B cell (primary cell): ENCODE measurements around the gene XYLB. TPM values are rescaled to one million over a fixed set of nuclear protein-coding genes. Genes with fewer than 3 reads are reported as not detected.

ENCODE experiments used
- ATAC-seq: fragments of 200-7000 bp; cut with Tn5 transposase; one replicate; pipeline ENCODE4 v1.10.0; 2021; ENCODE audit warnings: low read depth, mild to moderate bottlenecking, moderate number of reproducible peaks, moderate library complexity
- CTCF ChIA-PET: fragments of 350-600 bp; sonication (Branson Sonifier 250); formaldehyde crosslinking; loops from one replicate; lab custom pipeline; 2021; ENCODE audit warnings: antibody characterized with exemption, inconsistent platforms; lab: Charles Lee
- POLR2A ChIA-PET: fragments of 350-600 bp; sonication (Branson Sonifier 250); formaldehyde crosslinking; loops from one replicate; lab custom pipeline; 2021; ENCODE audit warnings: antibody characterized with exemption; lab: Charles Lee
- DNase-seq: peaks from one replicate; pipeline ENCODE4 v3.0.0; 2013
- H2AFZ ChIP-seq: 2 replicates; pipeline ENCODE4 v1.6.1; 2012; ENCODE audit warnings: mild to moderate bottlenecking, low read depth, low read length; ENCODE audit not compliant: insufficient read depth, poor library complexity, severe bottlenecking
- H3K27ac ChIP-seq, 2 donors: 1 replicate in 1 of 2; 2 replicates in 1 of 2; pipeline ENCODE4 v1.5.1; 2012 to 2013; ENCODE audit warnings: low read length in 2 of 2, mild to moderate bottlenecking in 2 of 2, moderate library complexity in 1 of 2
- H3K27me3 ChIP-seq, 4 experiments: fragments of 200-600 bp in 1 of 4; sonication (generic) in 1 of 4; replicated peaks in 1 of 4; 1 replicate in 2 of 4; 2 replicates in 2 of 4; pipeline versions ENCODE4 v1.6.1 to v1.7.0; 2013 to 2016; ENCODE audit warnings: low read length in 3 of 4, mild to moderate bottlenecking in 2 of 4, mixed read lengths in 1 of 4, moderate library complexity in 1 of 4; ENCODE audit not compliant: insufficient read depth in 4 of 4, control insufficient read depth in 3 of 4; ENCODE audit errors: control extremely low read depth in 1 of 4
- H3K36me3 ChIP-seq, 2 experiments: replicated peaks in 1 of 2; 1 replicate in 1 of 2; 2 replicates in 1 of 2; pipeline versions ENCODE4 v1.6.1 to v1.7.1; 2013; ENCODE audit warnings: low read length in 1 of 2; ENCODE audit not compliant: insufficient read depth in 2 of 2, control insufficient read depth in 1 of 2; ENCODE audit errors: control extremely low read depth in 1 of 2, extremely low read depth in 1 of 2
- H3K4me1 ChIP-seq, 2 donors: fragments of 200-600 bp in 1 of 2; sonication (generic) in 1 of 2; 1 replicate in 1 of 2; 2 replicates in 1 of 2; pipeline versions ENCODE4 v1.5.1 to v1.6.1; 2013 to 2017; ENCODE audit warnings: low read length in 2 of 2; ENCODE audit not compliant: control insufficient read depth in 2 of 2, insufficient read depth in 2 of 2
- H3K4me2 ChIP-seq: replicated peaks from 2 replicates; pipeline ENCODE3; 2012; ENCODE audit warnings: mild to moderate bottlenecking, low read depth, low read length; ENCODE audit not compliant: poor library complexity, severe bottlenecking
- H3K4me3 ChIP-seq, 5 experiments: fragments of 200-600 bp in 1 of 5; sonication (generic) in 1 of 5; 1 replicate in 3 of 5; 2 replicates in 2 of 5; pipeline versions ENCODE4 v1.5.1 to v1.7.0; 2011 to 2016; ENCODE audit warnings: low read length in 4 of 5, mild to moderate bottlenecking in 4 of 5, low read depth in 2 of 5, control low read depth in 1 of 5, moderate library complexity in 1 of 5; ENCODE audit not compliant: insufficient read depth in 1 of 5; ENCODE audit errors: control extremely low read depth in 1 of 5, extremely low read depth in 1 of 5
- H3K79me2 ChIP-seq: fragments of 200-600 bp; sonication (generic); one replicate; pipeline ENCODE4 v1.6.0; 2016; ENCODE audit warnings: low read length; ENCODE audit not compliant: control insufficient read depth, insufficient read depth
- H3K9ac ChIP-seq: fragments of 200-600 bp; sonication (generic); 2 replicates; pipeline ENCODE4 v1.6.1; 2017; ENCODE audit warnings: mild to moderate bottlenecking, low read length, moderate library complexity
- H3K9me3 ChIP-seq, 3 donors: one replicate each; pipeline versions ENCODE4 v1.6.1 to v1.7.1; 2013; ENCODE audit warnings: low read length in 2 of 3; ENCODE audit not compliant: control insufficient read depth in 2 of 3, insufficient read depth in 1 of 3; ENCODE audit errors: control extremely low read depth in 1 of 3
- H4K20me1 ChIP-seq: 2 replicates; pipeline ENCODE4 v1.6.0; 2012; ENCODE audit warnings: mild to moderate bottlenecking, low read length; ENCODE audit not compliant: insufficient read depth, control insufficient read depth, poor library complexity, severe bottlenecking
- H3K27ac Mint-ChIP-seq: one replicate; pipeline ENCODE4 v1.8.0; 2021; ENCODE audit warnings: mixed read lengths
- H3K27me3 Mint-ChIP-seq: one replicate; pipeline ENCODE4 v1.8.0; 2021; ENCODE audit warnings: mixed read lengths
- H3K4me1 Mint-ChIP-seq: one replicate; pipeline ENCODE4 v1.8.0; 2021; ENCODE audit warnings: mixed read lengths
- H3K4me3 Mint-ChIP-seq: one replicate; pipeline ENCODE4 v1.8.0; 2021; ENCODE audit warnings: mixed read lengths
- H3K9me3 Mint-ChIP-seq: one replicate; pipeline ENCODE4 v1.8.0; 2022; ENCODE audit warnings: mixed read lengths; ENCODE audit not compliant: insufficient read depth
- CTCF ChIP-seq: fragments of 200-600 bp; IDR thresholded peaks from one replicate; pipeline ENCODE4 v1.8.0; 2022; ENCODE audit warnings: antibody characterized with exemption, mild to moderate bottlenecking
- EZH2 ChIP-seq: IDR thresholded peaks from 2 replicates; pipeline ENCODE4 v1.6.1; 2012; ENCODE audit warnings: borderline replicate concordance, low read depth, mild to moderate bottlenecking, moderate library complexity, low read length; ENCODE audit not compliant: insufficient read depth, poor library complexity, severe bottlenecking
- WGBS: methylation state at CpG from one replicate; pipeline ENCODE4 v1.1.5; 2013; ENCODE audit warnings: missing lambda C conversion rate; ENCODE audit not compliant: insufficient coverage; 5-methylcytosine and 5-hydroxymethylcytosine counted together
- intact Hi-C: fragments of 100-400 bp; cut with micrococcal nuclease; formaldehyde crosslinking; loops from one replicate; pipeline ENCODE4 v1.10.0; 2022
- polyA plus RNA-seq: library from polyadenylated mRNA; depleted of rRNA; stranded (reverse); fragments of >200 nt; gene quantifications from 2 replicates; pipeline ENCODE4 v1.2.3, GENCODE V29; 2012
- total RNA-seq, 2 donors: library from RNA; stranded (reverse); fragments of 120-200 nt in 1 of 2; gene quantifications; 1 replicate in 1 of 2; 2 replicates in 1 of 2; pipeline versions ENCODE4 v1.2.3 to v1.2.4, GENCODE V29; 2013 to 2022

XYLB gene
- total and polyA plus RNA-seq, 2 donors (not counting 1 experiment from before 2014, with no cell fraction given), result 0.19 to 0.71 TPM

DNA sequence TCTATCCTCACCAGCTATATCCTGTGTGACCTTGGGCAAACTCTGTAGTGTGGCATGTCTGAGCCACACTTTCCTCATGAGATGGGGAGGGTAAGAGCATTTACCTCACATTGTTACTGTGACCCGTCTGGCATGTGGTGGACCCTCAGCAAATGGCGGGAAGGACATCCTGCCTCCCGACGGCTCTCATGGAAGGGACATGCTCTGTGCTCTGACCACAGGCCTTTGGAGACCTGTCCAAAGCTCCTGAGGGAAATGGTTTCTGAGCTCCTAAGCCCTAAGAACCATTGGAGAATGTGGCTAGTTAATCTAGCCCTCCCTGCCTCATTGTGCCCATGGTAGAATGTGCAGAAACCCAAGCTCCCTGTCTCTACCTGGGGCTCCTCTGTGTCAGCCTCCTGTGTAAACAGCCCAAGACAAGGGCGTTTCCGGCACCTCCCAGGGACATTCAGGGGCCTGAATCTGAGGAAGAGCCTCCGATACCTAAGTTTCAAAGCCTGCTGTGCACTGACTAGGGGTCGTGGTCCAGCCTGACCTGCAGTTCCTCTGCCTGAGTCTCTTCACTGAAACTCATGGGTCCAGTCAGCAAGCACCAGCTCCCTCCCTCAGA is 29.0 kb downstream of the XYLB start:
- Mint-ChIP-seq H3K4me3 (no peak overlapping the region), H3K9me3 (no peaks in the 10 kb centered on the region), H3K27me3 (no peaks in the 10 kb centered on the region), H3K27ac (no peak overlapping the region), H3K4me1 (no peaks in the 10 kb centered on the region)
- DNase-seq, result no peak
- H3K4me3 ChIP-seq, result no peak overlapping the region
- H3K36me3 ChIP-seq, result no peaks in the 10 kb centered on the region
- peaks cover 0 to 2% (median 0%) of the 10 kb centered on the region in 3 donors for H3K9me3 ChIP-seq
- H3K79me2 ChIP-seq, result no peaks in the 10 kb centered on the region
- TF ChIP-seq CTCF (no peak), EZH2 (no peak)
- 97% methylated on average over 8 of the region's 8 CpGs for WGBS
- H3K27ac ChIP-seq, result no peak overlapping the region
- no peak overlapping the region for H2AFZ ChIP-seq
- no peaks in the 10 kb centered on the region for H4K20me1 ChIP-seq
- intact Hi-C loops, result no loop called here
- no peak overlapping the region for H3K4me2 ChIP-seq
- H3K27me3 ChIP-seq, result no peaks in the 10 kb centered on the region
- CTCF ChIA-PET, result interaction anchor here (0.8 kb wide), 1 partner anchor 146 kb away, joined by 3 read pairs; no protein-coding TSS in a partner anchor
- H3K9ac ChIP-seq, result no peak overlapping the region
- H3K4me1 ChIP-seq, result no peaks in the 10 kb centered on the region
- POLR2A ChIA-PET, result no interaction called here
- ATAC-seq, result no peak

GRCh38 chr3:38376098-38376816 is 29.7 kb downstream of the XYLB start:
- Mint-ChIP-seq H3K4me1 (no peaks in the 10 kb centered on the region), H3K4me3 (no peak overlapping the region), H3K27me3 (no peaks in the 10 kb centered on the region), H3K27ac (no peak overlapping the region), H3K9me3 (no peaks in the 10 kb centered on the region)
- intact Hi-C loops, result no loop called here
- Histone ChIP-seq H2AFZ (no peak overlapping the region), H3K4me3 (no peak overlapping the region), H3K4me2 (no peak overlapping the region), H3K9me3 (peaks cover 0 to 2% (median 0%) of the 10 kb centered on the region in 3 donors), H3K79me2 (no peaks in the 10 kb centered on the region), H3K27ac (no peak overlapping the region), H3K36me3 (no peaks in the 10 kb centered on the region), H4K20me1 (no peaks in the 10 kb centered on the region), H3K4me1 (no peaks in the 10 kb centered on the region), H3K9ac (no peak overlapping the region), H3K27me3 (no peaks in the 10 kb centered on the region)
- DNase-seq (no peak), ATAC-seq (no peak)
- WGBS, result 98% methylated on average over 6 of the region's 8 CpGs
- TF ChIP-seq EZH2 (no peak), CTCF (no peak)
- ChIA-PET POLR2A (no interaction called here), CTCF (interaction anchor here (0.8 kb wide), 1 partner anchor 145 kb away, joined by 3 read pairs; no protein-coding TSS in a partner anchor)
